GM12878 (cell line): Measurements from ENCODE around the gene FAM9C. TPM values are rescaled to one million over a fixed set of nuclear protein-coding genes. Genes with fewer than 3 reads are reported as not detected.

Experiments
- ASH2L ChIP-seq: fragments of 300-600, 200-600 bp; sonication (generic); IDR thresholded peaks from 2 replicates; pipeline ENCODE4 v1.6.1; 2017; ENCODE audit warnings: low read depth, mild to moderate bottlenecking, borderline replicate concordance
- ATF7 ChIP-seq: fragments of 450-650 bp; IDR thresholded peaks from 2 replicates; pipeline ENCODE4 v1.6.1; 2016; ENCODE audit warnings: low read depth, mild to moderate bottlenecking
- ETV6 ChIP-seq, 2 experiments: fragments of 450-650 bp in 1 of 2; IDR thresholded peaks in 1 of 2; conservative IDR thresholded peaks in 1 of 2; 2 replicates each; pipeline ENCODE4 v1.6.1; 2014; ENCODE audit warnings: antibody characterized with exemption in 1 of 2, borderline replicate concordance in 1 of 2, low read depth in 1 of 2, mild to moderate bottlenecking in 1 of 2, moderate library complexity in 1 of 2
- EZH2 ChIP-seq: IDR thresholded peaks from 2 replicates; pipeline ENCODE4 v1.6.1; 2012; ENCODE audit warnings: low read depth, mild to moderate bottlenecking, control low read depth, inconsistent platforms, low read length, borderline replicate concordance; ENCODE audit not compliant: control insufficient read depth
- IRF4 ChIP-seq: IDR thresholded peaks from 2 replicates; pipeline ENCODE4 v1.6.1; 2011; ENCODE audit warnings: low read depth, low read length
- MTA2 ChIP-seq: fragments of 450-650 bp; IDR thresholded peaks from 2 replicates; pipeline ENCODE4 v1.6.1; 2016; ENCODE audit warnings: low read depth, mild to moderate bottlenecking, moderate library complexity
- MYC ChIP-seq: IDR thresholded peaks from 2 replicates; pipeline ENCODE4 v1.6.1; 2011; ENCODE audit warnings: mild to moderate bottlenecking, low read length, moderate library complexity, inconsistent platforms; ENCODE audit not compliant: insufficient read depth, insufficient replicate concordance, insufficient read length, severe bottlenecking
- NFIC ChIP-seq: IDR thresholded peaks from 2 replicates; pipeline ENCODE4 v1.6.1; 2012; ENCODE audit warnings: low read depth, mild to moderate bottlenecking, inconsistent platforms, low read length, moderate library complexity
- POLR2AphosphoS2 ChIP-seq: IDR thresholded peaks from 2 replicates; pipeline ENCODE4 v1.6.1; 2011; ENCODE audit warnings: low read depth, mild to moderate bottlenecking, low read length, improper control_type of control experiment, moderate library complexity
- POU2F2 ChIP-seq: IDR thresholded peaks from 3 replicates; pipeline ENCODE4 v1.6.1; 2011; ENCODE audit warnings: low read depth, mild to moderate bottlenecking, low read length, borderline replicate concordance
- RAD51 ChIP-seq: fragments of 450-650 bp; IDR thresholded peaks from 2 replicates; pipeline ENCODE4 v1.6.1; 2016; ENCODE audit warnings: moderate library complexity, mild to moderate bottlenecking, inconsistent platforms
- RFX5 ChIP-seq: IDR thresholded peaks from 2 replicates; pipeline ENCODE4 v1.6.1; 2011; ENCODE audit warnings: low read depth, low read length, improper control_type of control experiment
- SIN3A ChIP-seq: IDR thresholded peaks from 2 replicates; pipeline ENCODE4 v1.6.1; 2012; ENCODE audit warnings: low read depth, low read length, improper control_type of control experiment
- SUPT20H ChIP-seq: IDR thresholded peaks from 2 replicates; pipeline ENCODE4 v1.6.1; 2011; ENCODE audit warnings: low read depth, mild to moderate bottlenecking, low read length, moderate library complexity, borderline replicate concordance; ENCODE audit not compliant: control insufficient read depth
- TAF1 ChIP-seq: IDR thresholded peaks from 2 replicates; pipeline ENCODE4 v1.6.1; 2011; ENCODE audit warnings: mild to moderate bottlenecking, low read depth, low read length, borderline replicate concordance
- TARDBP ChIP-seq: IDR thresholded peaks from 2 replicates; pipeline ENCODE4 v1.6.1; 2016; ENCODE audit warnings: borderline replicate concordance
- TBL1XR1 ChIP-seq: IDR thresholded peaks from 2 replicates; pipeline ENCODE4 v1.6.1; 2012; ENCODE audit warnings: low read depth, low read length, improper control_type of control experiment
- ZNF622 ChIP-seq: fragments of 450-650 bp; IDR thresholded peaks from 2 replicates; pipeline ENCODE4 v1.6.1; 2017; ENCODE audit warnings: mild to moderate bottlenecking, inconsistent platforms
- ZSCAN29 ChIP-seq: fragments of 450-650 bp; IDR thresholded peaks from 2 replicates; pipeline ENCODE4 v1.6.1; 2017; ENCODE audit warnings: mild to moderate bottlenecking, moderate library complexity
- polyA plus RNA-seq, 11 experiments: library from polyadenylated mRNA; depleted of rRNA in 4 of 11; unstranded in 6 of 11; stranded (reverse) in 5 of 11; fragments of >200 nt; fragmentation: Nextera tagmentation in 4 of 11; fragmentation: Illumina TruSeq in 1 of 11; extraction: Ambion mirVana in 4 of 11; extraction: Trizol in 1 of 11; gene quantifications; 1 replicate in 1 of 11; 2 replicates in 10 of 11; pipeline versions ENCODE4 v1.2.1 to v1.2.3, GENCODE V29; 2011 to 2016; ENCODE audit warnings: inconsistent platforms in 2 of 11, missing spikeins in 2 of 11, low read depth in 1 of 11
- total RNA-seq, 4 experiments: library from RNA; depleted of rRNA in 3 of 4; stranded (reverse); fragments of >200 nt in 3 of 4; fragmentation: Illumina TruSeq in 1 of 4; extraction: Trizol in 1 of 4; gene quantifications; 2 replicates each; pipeline versions ENCODE4 v1.2.1 to v1.2.3, GENCODE V29; 2013 to 2021
- TF ChIP-seq, protein P1 (sequence below): IDR thresholded peaks from 2 replicates; pipeline ENCODE4 v1.6.1; 2012; ENCODE audit warnings: low read depth, low read length, improper control_type of control experiment
- TF ChIP-seq, protein P2 (sequence below): fragments of 450-650 bp; IDR thresholded peaks from 2 replicates; pipeline ENCODE4 v1.6.1; 2014; ENCODE audit warnings: mild to moderate bottlenecking
- TF ChIP-seq, protein P3 (sequence below): fragments of 450-650 bp; IDR thresholded peaks from 2 replicates; pipeline ENCODE4 v1.6.1; 2017; ENCODE audit warnings: antibody characterized with exemption, mild to moderate bottlenecking, moderate library complexity

The FAM9C gene
- total and polyA plus RNA-seq, 10 of the 15 experiments (the other 5 are each of a cell fraction or from before 2014, with no cell fraction given), result 0.01 to 0.03 TPM; not detected in 8

DNA sequence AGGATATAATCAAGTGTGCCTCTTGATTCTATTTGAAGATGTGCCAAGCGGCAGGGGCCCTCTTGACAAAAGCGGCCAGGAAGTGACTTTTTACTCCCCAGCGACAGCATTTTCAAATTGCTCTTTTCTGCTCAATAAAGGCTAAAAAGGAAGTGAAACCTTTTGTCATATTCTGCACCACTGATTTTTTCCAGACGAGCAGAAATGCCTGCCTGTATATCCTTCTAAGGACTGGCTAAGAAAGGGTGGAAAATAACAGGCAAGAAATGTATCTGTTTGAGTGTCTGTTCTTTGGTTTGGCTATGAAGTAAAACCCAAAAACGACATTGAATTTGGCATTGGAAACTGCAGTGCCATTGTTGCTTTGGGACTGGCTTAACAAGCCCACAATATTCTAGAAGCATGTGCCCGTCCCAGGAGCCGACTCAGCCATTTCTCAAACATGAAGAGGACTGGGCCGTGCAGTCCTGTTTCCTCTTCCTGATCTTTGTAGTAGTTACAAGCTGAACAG lies 44.1 kb downstream of the FAM9C start (continued):
- TF ChIP-seq, protein P1, sequence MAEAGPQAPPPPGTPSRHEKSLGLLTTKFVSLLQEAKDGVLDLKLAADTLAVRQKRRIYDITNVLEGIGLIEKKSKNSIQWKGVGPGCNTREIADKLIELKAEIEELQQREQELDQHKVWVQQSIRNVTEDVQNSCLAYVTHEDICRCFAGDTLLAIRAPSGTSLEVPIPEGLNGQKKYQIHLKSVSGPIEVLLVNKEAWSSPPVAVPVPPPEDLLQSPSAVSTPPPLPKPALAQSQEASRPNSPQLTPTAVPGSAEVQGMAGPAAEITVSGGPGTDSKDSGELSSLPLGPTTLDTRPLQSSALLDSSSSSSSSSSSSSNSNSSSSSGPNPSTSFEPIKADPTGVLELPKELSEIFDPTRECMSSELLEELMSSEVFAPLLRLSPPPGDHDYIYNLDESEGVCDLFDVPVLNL, result no peak
- TF ChIP-seq TAF1 (no peak), ZNF622 (no peak), ASH2L (no peak), TBL1XR1 (no peak), NFIC (peak; percentile 90), RAD51 (0 out of 2 replicates have a peak, but pooled peaks have one; percentile 9), SIN3A (no peak), ATF7 (peak; percentile 72), ETV6 (conservative IDR thresholded peaks at IDR 0.05 in 1 of 2, IDR thresholded peaks at IDR 0.05 in 1 of 2; ENCODE audit: borderline replicate concordance in 1 of 2, low read depth in 1 of 2) (peak in 1 of 2 experiments; percentile 94; a peak in 2 of 4 replicates), EZH2 (no peak), MTA2 (no peak), POU2F2 (peak; percentile 36; the same call in 1 of the 3 replicates), TARDBP (no peak), POLR2AphosphoS2 (no peak), SUPT20H (no peak), IRF4 (peak; percentile 81), MYC (no peak), ZSCAN29 (no peak), RFX5 (no peak)
- TF ChIP-seq, protein P2, sequence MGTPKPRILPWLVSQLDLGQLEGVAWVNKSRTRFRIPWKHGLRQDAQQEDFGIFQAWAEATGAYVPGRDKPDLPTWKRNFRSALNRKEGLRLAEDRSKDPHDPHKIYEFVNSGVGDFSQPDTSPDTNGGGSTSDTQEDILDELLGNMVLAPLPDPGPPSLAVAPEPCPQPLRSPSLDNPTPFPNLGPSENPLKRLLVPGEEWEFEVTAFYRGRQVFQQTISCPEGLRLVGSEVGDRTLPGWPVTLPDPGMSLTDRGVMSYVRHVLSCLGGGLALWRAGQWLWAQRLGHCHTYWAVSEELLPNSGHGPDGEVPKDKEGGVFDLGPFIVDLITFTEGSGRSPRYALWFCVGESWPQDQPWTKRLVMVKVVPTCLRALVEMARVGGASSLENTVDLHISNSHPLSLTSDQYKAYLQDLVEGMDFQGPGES, result no peak
- TF ChIP-seq, protein P3, sequence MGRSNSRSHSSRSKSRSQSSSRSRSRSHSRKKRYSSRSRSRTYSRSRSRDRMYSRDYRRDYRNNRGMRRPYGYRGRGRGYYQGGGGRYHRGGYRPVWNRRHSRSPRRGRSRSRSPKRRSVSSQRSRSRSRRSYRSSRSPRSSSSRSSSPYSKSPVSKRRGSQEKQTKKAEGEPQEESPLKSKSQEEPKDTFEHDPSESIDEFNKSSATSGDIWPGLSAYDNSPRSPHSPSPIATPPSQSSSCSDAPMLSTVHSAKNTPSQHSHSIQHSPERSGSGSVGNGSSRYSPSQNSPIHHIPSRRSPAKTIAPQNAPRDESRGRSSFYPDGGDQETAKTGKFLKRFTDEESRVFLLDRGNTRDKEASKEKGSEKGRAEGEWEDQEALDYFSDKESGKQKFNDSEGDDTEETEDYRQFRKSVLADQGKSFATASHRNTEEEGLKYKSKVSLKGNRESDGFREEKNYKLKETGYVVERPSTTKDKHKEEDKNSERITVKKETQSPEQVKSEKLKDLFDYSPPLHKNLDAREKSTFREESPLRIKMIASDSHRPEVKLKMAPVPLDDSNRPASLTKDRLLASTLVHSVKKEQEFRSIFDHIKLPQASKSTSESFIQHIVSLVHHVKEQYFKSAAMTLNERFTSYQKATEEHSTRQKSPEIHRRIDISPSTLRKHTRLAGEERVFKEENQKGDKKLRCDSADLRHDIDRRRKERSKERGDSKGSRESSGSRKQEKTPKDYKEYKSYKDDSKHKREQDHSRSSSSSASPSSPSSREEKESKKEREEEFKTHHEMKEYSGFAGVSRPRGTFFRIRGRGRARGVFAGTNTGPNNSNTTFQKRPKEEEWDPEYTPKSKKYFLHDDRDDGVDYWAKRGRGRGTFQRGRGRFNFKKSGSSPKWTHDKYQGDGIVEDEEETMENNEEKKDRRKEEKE, result no peak
